Thoracic aorta (tissue), 2 donors: ENCODE measurements around the gene ECI2. TPM values are rescaled to one million over a fixed set of nuclear protein-coding genes. Genes with fewer than 3 reads are reported as not detected.

Experiments used
- ATAC-seq: fragments of 150-250 bp; one replicate; pipeline ENCODE4 v1.8.0; 2017; ENCODE audit warnings: low read depth; ENCODE audit not compliant: insufficient number of reproducible peaks, low FRiP score
- DNase-seq: peaks from one replicate; pipeline ENCODE4 v3.0.0-alpha.2; 2020; ENCODE audit warnings: low spot score
- H3K27ac ChIP-seq, 2 donors: fragments of 200-600 bp; sonication (generic); 1 replicate in 1 of 2; 2 replicates in 1 of 2; pipeline ENCODE4 v1.5.1; 2016; ENCODE audit warnings: mild to moderate bottlenecking in 2 of 2, moderate library complexity in 2 of 2
- H3K27me3 ChIP-seq: fragments of 200-600 bp; sonication (generic); replicated peaks from 2 replicates; pipeline ENCODE4 v1.6.0; 2016; ENCODE audit warnings: mild to moderate bottlenecking; ENCODE audit not compliant: insufficient read depth
- H3K36me3 ChIP-seq: fragments of 200-600 bp; sonication (generic); one replicate; pipeline ENCODE4 v1.5.1; 2016
- H3K4me1 ChIP-seq, 2 donors: fragments of 200-600 bp; sonication (generic); 1 replicate in 1 of 2; 2 replicates in 1 of 2; pipeline versions ENCODE4 v1.5.1 to v1.6.0; 2016; ENCODE audit warnings: low read depth in 2 of 2, mild to moderate bottlenecking in 1 of 2; ENCODE audit not compliant: control insufficient read depth in 1 of 2
- H3K4me3 ChIP-seq: fragments of 200-600 bp; sonication (generic); 2 replicates; pipeline ENCODE4 v1.5.1; 2016; ENCODE audit warnings: mild to moderate bottlenecking
- H3K9me3 ChIP-seq: fragments of 200-600 bp; sonication (generic); 2 replicates; pipeline ENCODE4 v1.5.1; 2016
- CTCF ChIP-seq: fragments of 200-600 bp; sonication (generic); IDR thresholded peaks from one replicate; pipeline ENCODE4 v1.5.1; 2019; ENCODE audit warnings: antibody characterized with exemption
- total RNA-seq, 2 donors: library from RNA; depleted of rRNA; stranded (reverse); fragments of >200 nt; gene quantifications; one replicate each; pipeline versions ENCODE4 v1.1.0 to v1.2.3, GENCODE V29; 2016

ECI2 gene
- total RNA-seq, 2 donors from 2014 or later: 28.9 to 31.0 TPM

GRCh38 chr6:4176907-4177306 lies 41.5 kb upstream of the ECI2 start:
- no peak for DNase-seq

GRCh38 chr6:4174042-4174441 lies 38.7 kb upstream of the ECI2 start:
- no peaks in the 10 kb centered on the region for H3K36me3 ChIP-seq
- no peak for ATAC-seq
- no peaks in the 10 kb centered on the region for H3K27me3 ChIP-seq
- no peak overlapping the region for H3K4me3 ChIP-seq
- TF ChIP-seq CTCF: no peak
- no peaks in the 10 kb centered on the region for H3K9me3 ChIP-seq
- no peak for DNase-seq
- no peaks in the 10 kb centered on the region for H3K4me1 ChIP-seq
- no peak overlapping the region for H3K27ac ChIP-seq

More at GRCh38 chr6:4176907-4177306, 41.5 kb upstream of the ECI2 start:
- no peaks in the 10 kb centered on the region for H3K9me3 ChIP-seq
- no peaks in the 10 kb centered on the region for H3K36me3 ChIP-seq
- H3K27ac ChIP-seq: no peak overlapping the region
- no peaks in the 10 kb centered on the region for H3K4me1 ChIP-seq
- no peak for TF ChIP-seq CTCF
- no peaks in the 10 kb centered on the region for H3K27me3 ChIP-seq
- H3K4me3 ChIP-seq: no peak overlapping the region
- no peak for ATAC-seq

GRCh38 chr6:4172368-4172767 lies 37.0 kb upstream of the ECI2 start:
- DNase-seq (no peak), ATAC-seq (no peak)
- no peak overlapping the region for H3K27ac ChIP-seq
- H3K27me3 ChIP-seq: no peaks in the 10 kb centered on the region
- H3K4me1 ChIP-seq: no peaks in the 10 kb centered on the region
- H3K9me3 ChIP-seq: no peaks in the 10 kb centered on the region
- no peaks in the 10 kb centered on the region for H3K36me3 ChIP-seq
- no peak overlapping the region for H3K4me3 ChIP-seq
- TF ChIP-seq CTCF: no peak

GRCh38 chr6:4170297-4170696 lies 34.9 kb upstream of the ECI2 start:
- DNase-seq (no peak), ATAC-seq (no peak)
- H3K4me3 ChIP-seq: no peak overlapping the region
- H3K36me3 ChIP-seq: no peaks in the 10 kb centered on the region
- TF ChIP-seq CTCF: no peak
- H3K4me1 ChIP-seq: no peaks in the 10 kb centered on the region
- H3K27ac ChIP-seq: no peak overlapping the region
- H3K27me3 ChIP-seq: no peaks in the 10 kb centered on the region
- H3K9me3 ChIP-seq: no peaks in the 10 kb centered on the region

GRCh38 chr6:4169028-4169789 lies 33.8 kb upstream of the ECI2 start:
- ATAC-seq: no peak
- DNase-seq: no peak
- no peaks in the 10 kb centered on the region for H3K36me3 ChIP-seq

More at GRCh38 chr6:4169028-4169789, 33.8 kb upstream of the ECI2 start:
- Histone ChIP-seq H3K27ac (no peak overlapping the region), H3K27me3 (no peaks in the 10 kb centered on the region), H3K4me1 (no peaks in the 10 kb centered on the region), H3K9me3 (no peaks in the 10 kb centered on the region), H3K4me3 (no peak overlapping the region)
- TF ChIP-seq CTCF: no peak
